HG03066 (cell line): ENCODE measurements around the gene PIP.
"Not testable (repeated sequence)": the region's sequence is repeated elsewhere in the genome, so short reads cannot be mapped to it uniquely, and the experiment has no call there.

ENCODE experiments used
- ATAC-seq: cut with Tn5 transposase; IDR thresholded peaks from one replicate; pipeline ENCODE4 v1.9.1; 2021; ENCODE audit warnings: low read depth; ENCODE audit not compliant: unreplicated experiment

PIP gene

GRCh38 chr7:143131781-143132180 is at the start of gene PIP:
Gene PIP (plus strand): TSS chr7:143132077. CDS start chr7:143132117, 40 bp downstream.
- ATAC-seq: no peak

GRCh38 chr7:143085109-143085508 is 46.8 kb upstream of the PIP start:
- ATAC-seq: no peak

- ATAC-seq: not testable (repeated sequence)
Measured at GRCh38 chr7:143085610-143086009, 46.3 kb upstream of the PIP start.

GRCh38 chr7:143088549-143089231 is 43.2 kb upstream of the PIP start:
- ATAC-seq: not testable (repeated sequence)

- no peak for ATAC-seq
Measured at GRCh38 chr7:143096146-143096545, 35.7 kb upstream of the PIP start.

- not testable (repeated sequence) for ATAC-seq
Measured at GRCh38 chr7:143099579-143099978, 32.3 kb upstream of the PIP start.

GRCh38 chr7:143104759-143105158 is 27.1 kb upstream of the PIP start:
- ATAC-seq: no peak

- ATAC-seq: not testable (repeated sequence)
Measured at GRCh38 chr7:143108019-143108418, 23.9 kb upstream of the PIP start.

GRCh38 chr7:143117395-143117794 is 14.5 kb upstream of the PIP start:
- ATAC-seq: no peak

GRCh38 chr7:143120691-143121405 is 11.0 kb upstream of the PIP start:
- no peak for ATAC-seq

- ATAC-seq: not testable (repeated sequence)
Measured at GRCh38 chr7:143123326-143123725, 8.6 kb upstream of the PIP start.

- ATAC-seq: no peak
Measured at GRCh38 chr7:143126146-143126545, 5.7 kb upstream of the PIP start.

GRCh38 chr7:143129051-143129450 is 2.8 kb upstream of the PIP start:
- ATAC-seq: no peak

GRCh38 chr7:143129477-143129876 is 2.4 kb upstream of the PIP start:
- no peak for ATAC-seq

- no peak for ATAC-seq
Measured at GRCh38 chr7:143130541-143130940, 1.3 kb upstream of the PIP start.

- ATAC-seq: no peak
Measured at GRCh38 chr7:143147070-143147469, 15.2 kb downstream of the PIP start.

GRCh38 chr7:143148050-143148449 is 16.2 kb downstream of the PIP start:
- ATAC-seq: no peak

- no peak for ATAC-seq
Measured at GRCh38 chr7:143148651-143149050, 16.8 kb downstream of the PIP start.

GRCh38 chr7:143150696-143151095 is 18.8 kb downstream of the PIP start:
- ATAC-seq: not testable (repeated sequence)

- not testable (repeated sequence) for ATAC-seq
Measured at GRCh38 chr7:143158617-143159016, 26.7 kb downstream of the PIP start.

GRCh38 chr7:143171697-143172096 is 39.8 kb downstream of the PIP start:
- no peak for ATAC-seq

GRCh38 chr7:143172354-143172753 is 40.5 kb downstream of the PIP start:
- no peak for ATAC-seq
